Measurements from ENCODE around the gene DERL2. TPM values are rescaled to one million over a fixed set of nuclear protein-coding genes. Genes with fewer than 3 reads are reported as not detected.

Gene DERL2
- total and polyA plus RNA-seq, 2 experiments from 2014 or later, result 65.0 to 113 TPM

GRCh38 chr17:5425826-5426225, 60.2 kb downstream of the DERL2 start:
- TF ChIP-seq EZH2 (IDR thresholded peaks at IDR 0.05; ENCODE audit: low read depth, unreplicated experiment), result no peak
- TF ChIP-seq JUNB (IDR thresholded peaks at IDR 0.05; ENCODE audit: unreplicated experiment), result no peak
- TF ChIP-seq, protein P1, sequence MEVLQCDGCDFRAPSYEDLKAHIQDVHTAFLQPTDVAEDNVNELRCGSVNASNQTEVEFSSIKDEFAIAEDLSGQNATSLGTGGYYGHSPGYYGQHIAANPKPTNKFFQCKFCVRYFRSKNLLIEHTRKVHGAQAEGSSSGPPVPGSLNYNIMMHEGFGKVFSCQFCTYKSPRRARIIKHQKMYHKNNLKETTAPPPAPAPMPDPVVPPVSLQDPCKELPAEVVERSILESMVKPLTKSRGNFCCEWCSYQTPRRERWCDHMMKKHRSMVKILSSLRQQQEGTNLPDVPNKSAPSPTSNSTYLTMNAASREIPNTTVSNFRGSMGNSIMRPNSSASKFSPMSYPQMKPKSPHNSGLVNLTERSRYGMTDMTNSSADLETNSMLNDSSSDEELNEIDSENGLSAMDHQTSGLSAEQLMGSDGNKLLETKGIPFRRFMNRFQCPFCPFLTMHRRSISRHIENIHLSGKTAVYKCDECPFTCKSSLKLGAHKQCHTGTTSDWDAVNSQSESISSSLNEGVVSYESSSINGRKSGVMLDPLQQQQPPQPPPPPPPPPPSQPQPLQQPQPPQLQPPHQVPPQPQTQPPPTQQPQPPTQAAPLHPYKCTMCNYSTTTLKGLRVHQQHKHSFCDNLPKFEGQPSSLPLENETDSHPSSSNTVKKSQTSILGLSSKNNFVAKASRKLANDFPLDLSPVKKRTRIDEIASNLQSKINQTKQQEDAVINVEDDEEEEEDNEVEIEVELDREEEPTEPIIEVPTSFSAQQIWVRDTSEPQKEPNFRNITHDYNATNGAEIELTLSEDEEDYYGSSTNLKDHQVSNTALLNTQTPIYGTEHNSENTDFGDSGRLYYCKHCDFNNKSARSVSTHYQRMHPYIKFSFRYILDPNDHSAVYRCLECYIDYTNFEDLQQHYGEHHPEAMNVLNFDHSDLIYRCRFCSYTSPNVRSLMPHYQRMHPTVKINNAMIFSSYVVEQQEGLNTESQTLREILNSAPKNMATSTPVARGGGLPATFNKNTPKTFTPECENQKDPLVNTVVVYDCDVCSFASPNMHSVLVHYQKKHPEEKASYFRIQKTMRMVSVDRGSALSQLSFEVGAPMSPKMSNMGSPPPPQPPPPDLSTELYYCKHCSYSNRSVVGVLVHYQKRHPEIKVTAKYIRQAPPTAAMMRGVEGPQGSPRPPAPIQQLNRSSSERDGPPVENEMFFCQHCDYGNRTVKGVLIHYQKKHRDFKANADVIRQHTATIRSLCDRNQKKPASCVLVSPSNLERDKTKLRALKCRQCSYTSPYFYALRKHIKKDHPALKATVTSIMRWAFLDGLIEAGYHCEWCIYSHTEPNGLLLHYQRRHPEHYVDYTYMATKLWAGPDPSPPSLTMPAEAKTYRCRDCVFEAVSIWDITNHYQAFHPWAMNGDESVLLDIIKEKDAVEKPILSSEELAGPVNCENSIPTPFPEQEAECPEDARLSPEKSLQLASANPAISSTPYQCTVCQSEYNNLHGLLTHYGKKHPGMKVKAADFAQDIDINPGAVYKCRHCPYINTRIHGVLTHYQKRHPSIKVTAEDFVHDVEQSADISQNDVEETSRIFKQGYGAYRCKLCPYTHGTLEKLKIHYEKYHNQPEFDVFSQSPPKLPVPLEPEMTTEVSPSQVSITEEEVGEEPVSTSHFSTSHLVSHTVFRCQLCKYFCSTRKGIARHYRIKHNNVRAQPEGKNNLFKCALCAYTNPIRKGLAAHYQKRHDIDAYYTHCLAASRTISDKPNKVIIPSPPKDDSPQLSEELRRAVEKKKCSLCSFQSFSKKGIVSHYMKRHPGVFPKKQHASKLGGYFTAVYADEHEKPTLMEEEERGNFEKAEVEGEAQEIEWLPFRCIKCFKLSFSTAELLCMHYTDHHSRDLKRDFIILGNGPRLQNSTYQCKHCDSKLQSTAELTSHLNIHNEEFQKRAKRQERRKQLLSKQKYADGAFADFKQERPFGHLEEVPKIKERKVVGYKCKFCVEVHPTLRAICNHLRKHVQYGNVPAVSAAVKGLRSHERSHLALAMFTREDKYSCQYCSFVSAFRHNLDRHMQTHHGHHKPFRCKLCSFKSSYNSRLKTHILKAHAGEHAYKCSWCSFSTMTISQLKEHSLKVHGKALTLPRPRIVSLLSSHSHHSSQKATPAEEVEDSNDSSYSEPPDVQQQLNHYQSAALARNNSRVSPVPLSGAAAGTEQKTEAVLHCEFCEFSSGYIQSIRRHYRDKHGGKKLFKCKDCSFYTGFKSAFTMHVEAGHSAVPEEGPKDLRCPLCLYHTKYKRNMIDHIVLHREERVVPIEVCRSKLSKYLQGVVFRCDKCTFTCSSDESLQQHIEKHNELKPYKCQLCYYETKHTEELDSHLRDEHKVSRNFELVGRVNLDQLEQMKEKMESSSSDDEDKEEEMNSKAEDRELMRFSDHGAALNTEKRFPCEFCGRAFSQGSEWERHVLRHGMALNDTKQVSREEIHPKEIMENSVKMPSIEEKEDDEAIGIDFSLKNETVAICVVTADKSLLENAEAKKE (CRISPR knock-in tag; IDR thresholded peaks at IDR 0.05), result no peak
- TF ChIP-seq, protein P2, sequence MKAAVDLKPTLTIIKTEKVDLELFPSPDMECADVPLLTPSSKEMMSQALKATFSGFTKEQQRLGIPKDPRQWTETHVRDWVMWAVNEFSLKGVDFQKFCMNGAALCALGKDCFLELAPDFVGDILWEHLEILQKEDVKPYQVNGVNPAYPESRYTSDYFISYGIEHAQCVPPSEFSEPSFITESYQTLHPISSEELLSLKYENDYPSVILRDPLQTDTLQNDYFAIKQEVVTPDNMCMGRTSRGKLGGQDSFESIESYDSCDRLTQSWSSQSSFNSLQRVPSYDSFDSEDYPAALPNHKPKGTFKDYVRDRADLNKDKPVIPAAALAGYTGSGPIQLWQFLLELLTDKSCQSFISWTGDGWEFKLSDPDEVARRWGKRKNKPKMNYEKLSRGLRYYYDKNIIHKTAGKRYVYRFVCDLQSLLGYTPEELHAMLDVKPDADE (IDR thresholded peaks at IDR 0.05), result no peak
- no peak for TF ChIP-seq REST (IDR thresholded peaks at IDR 0.05; ENCODE audit: unreplicated experiment)
- no peak for TF ChIP-seq CTCF (conservative IDR thresholded peaks at IDR 0.05; ENCODE audit: low read depth in 2 of 2)
- TF ChIP-seq NANOG (IDR thresholded peaks at IDR 0.05; ENCODE audit: borderline replicate concordance), result no peak
- no peak for TF ChIP-seq EZH2phosphoT487 (IDR thresholded peaks at IDR 0.05; ENCODE audit: unreplicated experiment)
- no peak for TF ChIP-seq STAT1 (IDR thresholded peaks at IDR 0.05; ENCODE audit: unreplicated experiment)
- no peak for TF ChIP-seq CREB1 (CRISPR knock-in tag; IDR thresholded peaks at IDR 0.05; ENCODE audit: low read depth)
- TF ChIP-seq ZNF331 (CRISPR knock-in tag; IDR thresholded peaks at IDR 0.05; ENCODE audit: low read depth), result no peak
- TF ChIP-seq POLR2AphosphoS5 (IDR thresholded peaks at IDR 0.05; ENCODE audit: low read depth), result no peak
- no peak for TF ChIP-seq ZNF114 (CRISPR knock-in tag; IDR thresholded peaks at IDR 0.05)
- peaks cover 29% of the 10 kb centered on the region for H4K20me1 ChIP-seq (replicated peaks; ENCODE audit: insufficient read depth)
- Mint-ChIP-seq H3K36me3 (ENCODE audit: low read depth) (peaks cover 95% of the 10 kb centered on the region), H3K9me3 (no peaks in the 10 kb centered on the region), H3K27ac (no peak overlapping the region), H3K4me3 (no peak overlapping the region), H3K27me3 (ENCODE audit: insufficient read depth, low read depth, poor library complexity) (peaks cover under 1% of the 10 kb centered on the region), H3K4me1 (peaks cover 6% of the 10 kb centered on the region)
- peaks cover 66% of the 10 kb centered on the region for H3K36me3 ChIP-seq (ENCODE audit: insufficient read depth)
- peaks cover 35% of the 10 kb centered on the region for H3K79me2 ChIP-seq (replicated peaks; ENCODE audit: insufficient read depth)
- no peaks in the 10 kb centered on the region for H3K27me3 ChIP-seq (ENCODE audit: insufficient read depth)
- H2AFZ ChIP-seq, result no peak overlapping the region
- no peak overlapping the region for H3K4me2 ChIP-seq
- H3F3A ChIP-seq (replicated peaks; ENCODE audit: low read depth), result peaks cover 15% of the 10 kb centered on the region
- no peak for DNase-seq (ENCODE audit: low spot score)
- no peak overlapping the region for H3K27ac ChIP-seq (ENCODE audit: low read depth)
- H3K9me2 ChIP-seq (ENCODE audit: insufficient read depth), result no peaks in the 10 kb centered on the region
- no peak for ATAC-seq
- peaks cover 5% of the 10 kb centered on the region for H3K4me1 ChIP-seq (ENCODE audit: insufficient read depth)
- H3K4me3 ChIP-seq, result no peak overlapping the region

All from GM23338 (cell line).